Measurements from ENCODE around the gene CWF19L2.

CWF19L2 gene

GRCh38 chr11:107301878-107302277 lies 155.7 kb downstream of the CWF19L2 start:
- DNase-seq, result no peak

DNA sequence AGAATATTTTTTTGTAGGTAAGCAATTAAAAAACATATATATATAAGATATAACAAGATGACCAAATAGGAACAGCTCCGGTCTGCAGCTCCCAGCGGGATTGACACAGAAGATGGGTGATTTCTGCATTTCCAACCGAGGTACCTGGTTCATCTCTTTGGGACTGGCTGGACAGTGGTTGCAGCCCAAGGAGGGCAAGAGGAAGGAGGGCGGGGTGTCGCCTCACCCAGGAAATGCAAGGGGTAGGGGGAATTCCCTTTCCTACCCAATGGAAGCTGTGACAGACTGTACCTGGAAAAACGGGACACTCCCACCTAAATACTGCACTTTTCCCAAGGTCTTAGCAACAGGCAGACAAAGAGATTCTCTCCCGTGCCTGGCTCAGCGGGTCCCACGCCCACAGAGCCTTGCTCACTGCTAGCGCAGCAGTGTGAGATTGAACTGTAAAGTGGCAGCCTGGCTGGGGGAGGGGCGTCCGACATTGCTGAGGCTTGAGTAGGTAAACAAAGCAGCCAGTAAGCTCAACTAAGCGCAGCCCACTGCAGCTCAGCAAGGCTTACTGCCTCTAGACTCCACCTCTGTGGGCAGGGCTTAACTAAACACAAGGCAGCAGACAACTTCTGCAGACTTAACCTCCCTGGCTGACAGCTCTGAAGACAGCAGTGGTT lies 163.8 kb downstream of the CWF19L2 start:
- peak in 9 of 56 donors; percentile 0 to 32 (median 8) for DNase-seq

DNA sequence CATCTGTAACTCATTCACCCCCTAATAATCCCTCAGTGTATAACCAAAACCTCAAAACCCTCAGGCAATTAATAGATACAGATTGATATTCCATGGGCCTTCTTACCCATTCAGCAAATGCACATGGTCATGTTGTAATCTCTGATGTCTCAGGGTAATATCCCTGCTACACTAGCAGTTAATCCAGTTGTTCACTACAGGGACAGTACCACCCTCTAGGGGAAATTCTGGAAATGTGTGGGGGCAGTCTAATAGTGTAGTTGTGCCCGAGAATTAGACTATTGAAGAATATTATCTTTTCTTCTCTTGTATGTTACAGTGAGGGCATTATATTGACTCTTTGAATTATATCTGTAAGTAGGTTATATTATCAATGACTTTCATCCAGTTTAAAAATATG lies 175.4 kb downstream of the CWF19L2 start:
- DNase-seq, result no peak

Data from nucleus accumbens (tissue), 56 donors.